ENCODE measurements around the gene AKR1B15. TPM values are rescaled to one million over a fixed set of nuclear protein-coding genes. Genes with fewer than 3 reads are reported as not detected.
A peak's percentile ranks its signal among the peaks of the same experiment; 100 is the strongest.

The AKR1B15 gene
- polyA plus RNA-seq, 3 donors: not detected

DNA sequence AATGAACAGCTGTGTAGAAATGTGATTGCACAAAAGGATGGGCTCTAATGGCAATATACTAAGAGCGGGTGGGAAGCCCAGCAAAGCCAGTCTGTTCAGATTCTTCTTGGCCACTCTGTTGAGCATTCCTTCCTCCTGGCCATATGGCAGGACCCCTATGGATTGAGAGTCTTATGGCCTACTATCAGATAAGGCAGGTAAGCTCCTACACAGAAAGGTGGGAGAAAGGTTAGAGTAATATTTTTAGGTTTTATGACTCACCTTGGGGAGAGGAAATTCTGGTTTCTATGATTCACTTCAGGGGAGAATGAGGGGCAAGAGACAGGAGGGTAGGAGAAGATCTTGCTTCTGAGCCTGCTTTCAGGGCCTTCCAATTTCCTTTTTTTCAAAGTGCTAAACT, 36.6 kb upstream of the AKR1B15 start:
- H3K36me3 ChIP-seq (replicated peaks in 1 of 2; ENCODE audit: control insufficient read depth in 1 of 2, insufficient read depth in 2 of 2, low read length in 2 of 2): no peaks in the 10 kb centered on the region
- no peaks in the 10 kb centered on the region for H4K20me1 ChIP-seq (ENCODE audit: insufficient read depth, low read length)
- no peaks in the 10 kb centered on the region for H3K27me3 ChIP-seq (ENCODE audit: control insufficient read depth in 2 of 2, insufficient read depth in 2 of 2, low read length in 2 of 2)
- WGBS (ENCODE audit: insufficient coverage): 83% methylated on average over 1 of the region's 1 CpG
- TF ChIP-seq, protein P1, sequence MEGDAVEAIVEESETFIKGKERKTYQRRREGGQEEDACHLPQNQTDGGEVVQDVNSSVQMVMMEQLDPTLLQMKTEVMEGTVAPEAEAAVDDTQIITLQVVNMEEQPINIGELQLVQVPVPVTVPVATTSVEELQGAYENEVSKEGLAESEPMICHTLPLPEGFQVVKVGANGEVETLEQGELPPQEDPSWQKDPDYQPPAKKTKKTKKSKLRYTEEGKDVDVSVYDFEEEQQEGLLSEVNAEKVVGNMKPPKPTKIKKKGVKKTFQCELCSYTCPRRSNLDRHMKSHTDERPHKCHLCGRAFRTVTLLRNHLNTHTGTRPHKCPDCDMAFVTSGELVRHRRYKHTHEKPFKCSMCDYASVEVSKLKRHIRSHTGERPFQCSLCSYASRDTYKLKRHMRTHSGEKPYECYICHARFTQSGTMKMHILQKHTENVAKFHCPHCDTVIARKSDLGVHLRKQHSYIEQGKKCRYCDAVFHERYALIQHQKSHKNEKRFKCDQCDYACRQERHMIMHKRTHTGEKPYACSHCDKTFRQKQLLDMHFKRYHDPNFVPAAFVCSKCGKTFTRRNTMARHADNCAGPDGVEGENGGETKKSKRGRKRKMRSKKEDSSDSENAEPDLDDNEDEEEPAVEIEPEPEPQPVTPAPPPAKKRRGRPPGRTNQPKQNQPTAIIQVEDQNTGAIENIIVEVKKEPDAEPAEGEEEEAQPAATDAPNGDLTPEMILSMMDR (IDR thresholded peaks at IDR 0.05): no peak
- no peaks in the 10 kb centered on the region for H3K36me3 Mint-ChIP-seq
- H3K4me3 Mint-ChIP-seq: no peak overlapping the region
- H3K27ac Mint-ChIP-seq: no peak overlapping the region
- H3K27me3 Mint-ChIP-seq (ENCODE audit: low read depth in 3 of 3): peaks cover 3 to 16% (median 7%) of the 10 kb centered on the region in 3 donors
- no peaks in the 10 kb centered on the region for H3K79me2 ChIP-seq (ENCODE audit: insufficient read depth, low read length)
- H3K9ac ChIP-seq (ENCODE audit: insufficient read depth, low read length, poor library complexity, severe bottlenecking): no peak overlapping the region
- no peak for DNase-seq
- H3K4me1 ChIP-seq (ENCODE audit: control insufficient read depth in 1 of 2, insufficient read depth in 2 of 2, low read length in 2 of 2): peaks cover 0 to 1% of the 10 kb centered on the region in 2 donors
- H3K9me3 ChIP-seq (replicated peaks in 1 of 2; ENCODE audit: control insufficient read depth in 1 of 2, insufficient read depth in 1 of 2, low read length in 2 of 2): no peaks in the 10 kb centered on the region
- intact Hi-C loops (cut with micrococcal nuclease): loop anchor here (2.0 to 10.0 kb wide), 3 partner anchors 79 to 83 kb away; no protein-coding TSS in a partner anchor
- no peak overlapping the region for H3K4me2 ChIP-seq (replicated peaks; ENCODE audit: extremely low read depth, low read length, poor library complexity, severe bottlenecking)
- peaks cover 7% of the 10 kb centered on the region for H3K4me1 Mint-ChIP-seq
- H3K4me3 ChIP-seq (replicated peaks in 1 of 3; ENCODE audit: low read depth in 2 of 3, low read length in 3 of 3): no peak overlapping the region
- H3K27ac ChIP-seq (ENCODE audit: low read depth in 1 of 2, low read length in 2 of 2): no peak overlapping the region
- peaks cover 0 to 3% (median 0%) of the 10 kb centered on the region in 7 donors for H3K9me3 Mint-ChIP-seq
- H2AFZ ChIP-seq (ENCODE audit: insufficient read depth, low read depth, low read length, poor library complexity, severe bottlenecking): no peak overlapping the region

DNA sequence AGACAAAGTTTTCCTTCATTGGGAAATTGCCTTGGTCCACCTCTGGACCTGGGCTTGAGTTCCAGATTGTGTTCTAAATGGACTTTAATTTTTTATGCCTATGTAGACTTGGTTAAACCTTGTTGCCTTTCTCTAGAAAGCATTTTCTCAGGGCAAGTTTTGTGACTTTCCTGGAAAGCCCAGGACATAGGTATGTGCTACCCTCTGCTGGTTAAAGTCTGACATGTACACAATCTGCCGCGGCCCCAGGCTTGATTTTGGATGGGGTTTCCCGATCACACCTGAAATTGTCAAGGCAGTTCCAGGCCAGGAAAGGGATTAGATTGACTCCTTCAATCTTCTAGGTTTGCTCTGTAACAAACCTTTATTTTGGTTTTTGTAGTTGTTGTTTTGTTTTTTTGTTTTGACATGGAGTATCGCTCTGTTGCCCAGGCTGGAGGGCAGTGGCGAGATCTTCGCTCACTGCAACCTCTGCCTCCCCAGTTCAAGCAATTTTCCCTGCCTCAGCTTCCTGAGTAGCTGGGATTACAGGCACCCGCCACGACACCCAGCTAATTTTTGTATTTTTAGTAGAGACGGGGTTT, 35.6 kb upstream of the AKR1B15 start:
- H3K9me3 ChIP-seq (replicated peaks in 1 of 2; ENCODE audit: control insufficient read depth in 1 of 2, insufficient read depth in 1 of 2, low read length in 2 of 2): no peaks in the 10 kb centered on the region
- H3K4me3 Mint-ChIP-seq: peak overlapping the region in 1 of 2 donors; percentile 14
- H3K79me2 ChIP-seq (ENCODE audit: insufficient read depth, low read length): no peaks in the 10 kb centered on the region
- intact Hi-C loops (cut with micrococcal nuclease): loop anchor here (2.0 to 10.0 kb wide), 3 partner anchors 80 to 82 kb away; no protein-coding TSS in a partner anchor
- H3K9me3 Mint-ChIP-seq: peaks cover 0 to 3% (median 0%) of the 10 kb centered on the region in 7 donors
- TF ChIP-seq, protein P1 (IDR thresholded peaks at IDR 0.05): peak; percentile 61
- no peaks in the 10 kb centered on the region for H3K36me3 ChIP-seq (replicated peaks in 1 of 2; ENCODE audit: control insufficient read depth in 1 of 2, insufficient read depth in 2 of 2, low read length in 2 of 2)
- 0% methylated on average over 2 of the region's 9 CpGs for WGBS (ENCODE audit: insufficient coverage)
- H3K27me3 Mint-ChIP-seq (ENCODE audit: low read depth in 3 of 3): peaks cover 3 to 16% (median 7%) of the 10 kb centered on the region in 3 donors
- peaks cover 16% of the 10 kb centered on the region for H3K4me1 Mint-ChIP-seq
- peak; percentile 9 to 29 (median 25) for DNase-seq
- H4K20me1 ChIP-seq (ENCODE audit: insufficient read depth, low read length): no peaks in the 10 kb centered on the region
- H2AFZ ChIP-seq (ENCODE audit: insufficient read depth, low read depth, low read length, poor library complexity, severe bottlenecking): no peak overlapping the region
- H3K27ac Mint-ChIP-seq: no peak overlapping the region
- no peaks in the 10 kb centered on the region for H3K36me3 Mint-ChIP-seq
- no peak overlapping the region for H3K4me3 ChIP-seq (replicated peaks in 1 of 3; ENCODE audit: low read depth in 2 of 3, low read length in 3 of 3)
- H3K4me2 ChIP-seq (replicated peaks; ENCODE audit: extremely low read depth, low read length, poor library complexity, severe bottlenecking): no peak overlapping the region
- H3K9ac ChIP-seq (ENCODE audit: insufficient read depth, low read length, poor library complexity, severe bottlenecking): no peak overlapping the region
- peaks cover 5 to 11% of the 10 kb centered on the region in 2 donors for H3K4me1 ChIP-seq (ENCODE audit: control insufficient read depth in 1 of 2, insufficient read depth in 2 of 2, low read length in 2 of 2)
- H3K27me3 ChIP-seq (ENCODE audit: control insufficient read depth in 2 of 2, insufficient read depth in 2 of 2, low read length in 2 of 2): no peaks in the 10 kb centered on the region
- no peak overlapping the region for H3K27ac ChIP-seq (ENCODE audit: low read depth in 1 of 2, low read length in 2 of 2)

Measured in CD14-positive monocyte (primary cell).